Activated T-helper 1 cell treated with anti-CD3 and anti-CD28 coated beads, Interleukin-12 subunit alpha, Interleukin-12 subunit beta, Interleukin-2, Interleukin-4 antibody, amounts not matched to agents 30 ng/mL and 10 ng/mL and 1 ng/mL, durations not matched to agents 14 hours and 24 hours and 36 hours (primary cell): Measurements from ENCODE around the gene LHX1. TPM values are rescaled to one million over a fixed set of nuclear protein-coding genes. Genes with fewer than 3 reads are reported as not detected.

Source experiments
- DNase-seq: peaks from one replicate; pipeline ENCODE4 v3.0.0; 2021; ENCODE audit warnings: low spot score
- H3K27ac Mint-ChIP-seq: one replicate; pipeline ENCODE4 v1.8.0; 2021; ENCODE audit warnings: mild to moderate bottlenecking, mixed read lengths
- H3K27me3 Mint-ChIP-seq: one replicate; pipeline ENCODE4 v1.8.0; 2022; ENCODE audit warnings: mild to moderate bottlenecking, moderate library complexity, mixed read lengths; ENCODE audit not compliant: insufficient read depth
- H3K36me3 Mint-ChIP-seq: one replicate; pipeline ENCODE4 v1.8.0; 2021; ENCODE audit warnings: low read depth, mixed read lengths
- H3K4me1 Mint-ChIP-seq: one replicate; pipeline ENCODE4 v1.8.0; 2021; ENCODE audit warnings: low read depth, mixed read lengths
- H3K4me3 Mint-ChIP-seq: one replicate; pipeline ENCODE4 v1.8.0; 2021; ENCODE audit warnings: mild to moderate bottlenecking, moderate library complexity, mixed read lengths
- H3K9me3 Mint-ChIP-seq: one replicate; pipeline ENCODE4 v1.8.0; 2021; ENCODE audit warnings: mixed read lengths
- intact Hi-C: fragments of 100-400 bp; cut with micrococcal nuclease; formaldehyde crosslinking; loops from one replicate; pipeline ENCODE4 v1.15.1; 2024
- total RNA-seq: library from RNA; stranded (reverse); gene quantifications from 2 replicates; pipeline ENCODE4 v1.2.3, GENCODE V29; 2022

The LHX1 gene
- total RNA-seq, 1 donor from 2014 or later: 0.36 TPM

GRCh38 chr17:36929851-36930582 lies 7.3 kb upstream of the LHX1 start:
- peaks cover 34% of the 10 kb centered on the region for H3K4me1 Mint-ChIP-seq
- H3K9me3 Mint-ChIP-seq: no peaks in the 10 kb centered on the region
- H3K27me3 Mint-ChIP-seq: peaks cover 71% of the 10 kb centered on the region
- H3K27ac Mint-ChIP-seq: no peak overlapping the region
- H3K36me3 Mint-ChIP-seq: no peaks in the 10 kb centered on the region
- intact Hi-C loops: loop anchor here (5.0 kb wide), 3 partner anchors 223 to 303 kb away; no protein-coding TSS in a partner anchor
- DNase-seq: no peak
- no peak overlapping the region for H3K4me3 Mint-ChIP-seq

GRCh38 chr17:36930583-36930900 lies 6.7 kb upstream of the LHX1 start:
- intact Hi-C loops: loop anchor here (5.0 kb wide), 3 partner anchors 223 to 303 kb away; no protein-coding TSS in a partner anchor
- peaks cover 76% of the 10 kb centered on the region for H3K27me3 Mint-ChIP-seq
- H3K9me3 Mint-ChIP-seq: no peaks in the 10 kb centered on the region
- no peak overlapping the region for H3K27ac Mint-ChIP-seq
- no peak for DNase-seq
- no peaks in the 10 kb centered on the region for H3K36me3 Mint-ChIP-seq
- H3K4me1 Mint-ChIP-seq: peaks cover 39% of the 10 kb centered on the region
- H3K4me3 Mint-ChIP-seq: no peak overlapping the region

GRCh38 chr17:36931096-36931696 lies 6.1 kb upstream of the LHX1 start:
- H3K4me1 Mint-ChIP-seq: peaks cover 39% of the 10 kb centered on the region
- intact Hi-C loops: loop anchor here (5.0 kb wide), 3 partner anchors 224 to 304 kb away; no protein-coding TSS in a partner anchor
- no peaks in the 10 kb centered on the region for H3K36me3 Mint-ChIP-seq
- peak overlapping the region; percentile 16 for H3K27ac Mint-ChIP-seq
- peaks cover 81% of the 10 kb centered on the region for H3K27me3 Mint-ChIP-seq
- no peak overlapping the region for H3K4me3 Mint-ChIP-seq
- no peak for DNase-seq
- no peaks in the 10 kb centered on the region for H3K9me3 Mint-ChIP-seq

DNA sequence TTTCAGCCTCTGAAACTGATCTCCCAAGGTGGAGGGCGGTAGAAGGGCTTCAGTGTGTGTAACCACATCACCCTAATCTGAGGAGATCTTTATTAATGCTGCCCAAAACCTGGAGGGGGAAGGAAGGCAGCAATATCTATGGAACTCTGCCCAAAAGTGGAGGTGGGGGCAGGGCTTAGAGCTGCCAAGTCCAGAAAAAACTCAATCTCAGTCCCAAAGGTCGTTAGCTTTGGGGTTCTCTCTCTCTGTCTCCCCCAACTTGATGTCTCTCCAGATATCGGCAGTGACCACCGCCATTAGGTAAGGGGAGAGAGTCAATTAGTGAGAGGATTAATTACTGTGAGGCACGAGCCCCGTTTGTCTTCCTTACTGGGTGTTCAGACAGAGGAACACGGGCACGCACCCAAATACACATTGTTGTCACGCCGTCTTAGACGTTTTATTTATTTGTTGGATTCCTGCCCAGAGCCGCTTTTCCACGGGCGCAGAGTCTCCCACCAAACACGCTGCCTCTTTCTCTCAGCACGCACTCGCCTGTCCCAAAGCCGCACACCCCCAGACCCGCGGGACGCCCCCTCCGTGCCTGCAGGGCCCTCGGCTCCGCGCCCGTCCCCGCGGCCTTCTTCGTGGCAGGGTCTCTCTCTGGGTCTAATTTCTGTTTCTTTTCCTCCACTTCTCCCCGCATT lies 5.4 kb upstream of the LHX1 start:
- intact Hi-C loops: loop anchor here (2.0 to 5.0 kb wide), 4 partner anchors 15 to 305 kb away; no protein-coding TSS in a partner anchor
- H3K27me3 Mint-ChIP-seq: peaks cover 82% of the 10 kb centered on the region
- peak overlapping the region; percentile 9 for H3K4me3 Mint-ChIP-seq
- H3K36me3 Mint-ChIP-seq: no peaks in the 10 kb centered on the region
- no peaks in the 10 kb centered on the region for H3K9me3 Mint-ChIP-seq
- H3K4me1 Mint-ChIP-seq: peaks cover 39% of the 10 kb centered on the region
- peak overlapping the region; percentile 82 for H3K27ac Mint-ChIP-seq
- DNase-seq: no peak

- DNase-seq: no peak
- H3K9me3 Mint-ChIP-seq: no peaks in the 10 kb centered on the region
Observed at GRCh38 chr17:36932383-36932693, 4.9 kb upstream of the LHX1 start.

GRCh38 chr17:36932694-36933511 lies 4.4 kb upstream of the LHX1 start:
- Mint-ChIP-seq H3K4me1 (peaks cover 36% of the 10 kb centered on the region), H3K9me3 (no peaks in the 10 kb centered on the region), H3K36me3 (no peaks in the 10 kb centered on the region), H3K4me3 (peak overlapping the region; percentile 40), H3K27ac (peak overlapping the region; percentile 53), H3K27me3 (peaks cover 87% of the 10 kb centered on the region)
- DNase-seq: no peak
- intact Hi-C loops: loop anchor here (2.0 to 5.0 kb wide), 4 partner anchors 14 to 306 kb away; no protein-coding TSS in a partner anchor

More at GRCh38 chr17:36932383-36932693, 4.9 kb upstream of the LHX1 start:
- Mint-ChIP-seq H3K36me3 (no peaks in the 10 kb centered on the region), H3K4me1 (peaks cover 39% of the 10 kb centered on the region), H3K27ac (peak overlapping the region; percentile 82), H3K27me3 (peaks cover 87% of the 10 kb centered on the region), H3K4me3 (peak overlapping the region; percentile 9)
- intact Hi-C loops: loop anchor here (2.0 to 5.0 kb wide), 4 partner anchors 14 to 305 kb away; no protein-coding TSS in a partner anchor

- peaks cover 87% of the 10 kb centered on the region for H3K27me3 Mint-ChIP-seq
- H3K27ac Mint-ChIP-seq: peak overlapping the region; percentile 5
- no peaks in the 10 kb centered on the region for H3K9me3 Mint-ChIP-seq
- H3K4me3 Mint-ChIP-seq: peak overlapping the region; percentile 5
- intact Hi-C loops: loop anchor here (2.0 to 5.0 kb wide), 4 partner anchors 13 to 306 kb away; no protein-coding TSS in a partner anchor
- H3K36me3 Mint-ChIP-seq: no peaks in the 10 kb centered on the region
- peaks cover 37% of the 10 kb centered on the region for H3K4me1 Mint-ChIP-seq
- no peak for DNase-seq
Observed at GRCh38 chr17:36933512-36934143, 3.6 kb upstream of the LHX1 start.

GRCh38 chr17:36934144-36934691 lies 3.1 kb upstream of the LHX1 start:
- Mint-ChIP-seq H3K4me3 (no peak overlapping the region), H3K4me1 (peaks cover 42% of the 10 kb centered on the region)
- intact Hi-C loops: loop anchor here (5.0 kb wide), 3 partner anchors 227 to 307 kb away; no protein-coding TSS in a partner anchor

GRCh38 chr17:36934692-36935630 lies 2.3 kb upstream of the LHX1 start:
- Mint-ChIP-seq H3K36me3 (no peaks in the 10 kb centered on the region), H3K4me1 (peaks cover 43% of the 10 kb centered on the region), H3K27ac (peak overlapping the region; percentile 67), H3K27me3 (peaks cover 82% of the 10 kb centered on the region), H3K4me3 (no peak overlapping the region), H3K9me3 (no peaks in the 10 kb centered on the region)
- intact Hi-C loops: loop anchor here (5.0 kb wide), 5 partner anchors 128 to 807 kb away; no protein-coding TSS in a partner anchor
- no peak for DNase-seq

More at GRCh38 chr17:36934144-36934691, 3.1 kb upstream of the LHX1 start:
- H3K9me3 Mint-ChIP-seq: no peaks in the 10 kb centered on the region
- no peak for DNase-seq
- H3K36me3 Mint-ChIP-seq: no peaks in the 10 kb centered on the region
- no peak overlapping the region for H3K27ac Mint-ChIP-seq
- H3K27me3 Mint-ChIP-seq: peaks cover 85% of the 10 kb centered on the region

DNA sequence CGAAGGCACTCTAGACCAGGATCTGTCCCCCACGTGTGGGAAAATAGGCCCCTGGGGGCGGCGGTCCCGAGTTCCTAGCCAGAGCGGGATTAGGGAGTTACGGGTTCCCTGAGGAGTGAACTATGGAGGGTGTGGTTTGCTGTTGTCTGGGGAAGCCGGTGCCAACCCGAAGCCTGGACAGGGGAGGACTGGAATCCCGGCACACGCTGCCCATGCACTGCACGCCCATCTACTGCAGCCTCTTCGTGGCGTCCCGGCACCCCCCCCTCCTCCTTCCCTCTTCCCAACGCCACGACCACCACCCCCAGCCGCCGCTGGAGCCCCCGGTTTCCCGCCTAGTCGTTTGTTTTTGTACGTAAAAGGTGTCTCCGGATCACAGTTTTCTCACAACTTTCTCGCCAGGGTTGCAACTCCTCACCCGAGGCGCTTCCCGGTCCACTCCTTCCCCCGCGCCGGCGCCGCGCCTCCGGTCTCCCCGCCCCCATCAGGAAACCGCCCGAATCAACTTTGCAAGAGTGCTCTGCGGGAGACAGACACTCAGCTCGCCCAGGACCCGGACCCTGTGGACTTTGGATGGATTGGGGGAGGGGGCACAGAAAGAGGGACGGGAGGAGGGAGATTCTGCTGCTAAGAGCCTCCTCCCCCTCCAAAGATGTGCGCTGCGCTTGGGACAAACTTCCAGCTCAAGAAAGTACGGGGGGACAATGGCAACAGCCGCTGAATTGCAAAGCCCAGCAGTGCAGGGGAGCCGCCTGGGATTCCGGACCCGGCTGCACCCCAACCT lies 1.4 kb upstream of the LHX1 start:
- H3K36me3 Mint-ChIP-seq: no peaks in the 10 kb centered on the region
- H3K4me1 Mint-ChIP-seq: peaks cover 43% of the 10 kb centered on the region
- no peak for DNase-seq
- H3K27me3 Mint-ChIP-seq: peaks cover 81% of the 10 kb centered on the region
- intact Hi-C loops: loop anchor here (5.0 kb wide), 2 partner anchors 129 to 806 kb away; no protein-coding TSS in a partner anchor
- no peaks in the 10 kb centered on the region for H3K9me3 Mint-ChIP-seq
- peak overlapping the region; percentile 37 for H3K4me3 Mint-ChIP-seq
- peak overlapping the region; percentile 67 for H3K27ac Mint-ChIP-seq
